HCT116 (cell line): ENCODE measurements around the gene CASR.

Experiments used
- CTCF ChIP-seq, 3 experiments: fragments of 200-600 bp in 1 of 3; sonication (generic) in 1 of 3; IDR thresholded peaks in 2 of 3; conservative IDR thresholded peaks in 1 of 3; 2 replicates each; pipeline ENCODE4 v1.5.1; 2012 to 2017; ENCODE audit warnings: low read depth in 2 of 3, low read length in 2 of 3, antibody characterized with exemption in 1 of 3, borderline replicate concordance in 1 of 3, control low read depth in 1 of 3, mild to moderate bottlenecking in 1 of 3, mixed read lengths in 1 of 3, mixed run types in 1 of 3, moderate library complexity in 1 of 3; ENCODE audit not compliant: insufficient read depth in 1 of 3
- POLR2AphosphoS5 ChIP-seq: IDR thresholded peaks from 2 replicates; pipeline ENCODE4 v1.6.1; 2011; ENCODE audit warnings: mild to moderate bottlenecking, low read depth, low read length, moderate library complexity
- YY1 ChIP-seq: IDR thresholded peaks from 2 replicates; pipeline ENCODE4 v1.6.1; 2011; ENCODE audit warnings: low read length, low read depth, moderate library complexity, mild to moderate bottlenecking; ENCODE audit not compliant: insufficient replicate concordance; ENCODE audit errors: extremely low read depth

DNA sequence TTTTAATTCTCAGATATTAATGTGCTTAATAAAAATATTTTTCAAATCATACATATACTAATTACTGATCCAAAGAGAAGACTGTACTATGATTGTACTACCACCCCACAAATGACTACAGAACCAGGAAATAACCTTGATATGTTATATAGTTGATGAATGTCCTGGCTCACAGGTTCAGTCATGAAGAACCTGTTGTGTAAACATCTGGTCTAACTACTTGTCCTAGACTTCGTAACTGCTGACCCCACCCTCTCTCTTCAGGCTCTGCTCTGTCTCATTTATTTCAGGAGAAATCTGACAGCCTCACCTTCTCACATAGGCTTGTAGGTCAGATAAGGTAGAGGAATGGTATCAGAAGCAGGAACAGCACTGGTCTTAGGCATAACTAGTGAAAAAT lies 126.9 kb downstream of the CASR start:
- TF ChIP-seq POLR2AphosphoS5 (no peak), CTCF (IDR thresholded peaks at IDR 0.05 in 2 of 3, conservative IDR thresholded peaks at IDR 0.05 in 1 of 3; ENCODE audit: borderline replicate concordance in 1 of 3, insufficient read depth in 1 of 3, low read depth in 2 of 3, low read length in 2 of 3) (no peak), YY1 (no peak)
